ENCODE data around the gene PACS2.
A peak's percentile ranks its signal among the peaks of the same experiment; 100 is the strongest.

PACS2 gene

DNA sequence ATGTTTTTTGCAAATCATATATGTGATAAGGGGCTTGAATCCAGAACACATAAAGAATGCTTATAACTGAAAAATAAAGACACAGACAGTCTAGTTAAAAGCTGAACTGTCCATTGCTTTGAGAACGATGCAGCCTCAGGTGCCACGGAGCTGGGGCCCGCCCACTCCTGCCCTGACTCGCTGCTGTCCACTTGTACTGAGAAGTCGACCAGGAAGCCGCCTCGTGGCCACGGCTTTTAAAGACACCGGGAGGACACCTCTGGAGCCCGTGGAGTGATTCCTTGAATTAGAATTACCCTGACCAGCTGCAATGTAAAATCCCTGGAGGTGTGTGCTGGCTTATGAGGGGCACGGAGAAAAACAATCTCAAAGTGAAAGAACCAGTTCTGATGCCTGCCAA is 59.8 kb downstream of the PACS2 start:
- Mint-ChIP-seq H3K9me3 (no peaks in the 10 kb centered on the region), H3K36me3 (ENCODE audit: insufficient read depth) (no peaks in the 10 kb centered on the region), H3K4me3 (no peak overlapping the region), H3K27me3 (no peaks in the 10 kb centered on the region), H3K27ac (no peak overlapping the region), H3K4me1 (ENCODE audit: low read depth in 2 of 2) (peaks cover 8 to 11% of the 10 kb centered on the region in 2 donors)
- ATAC-seq (replicated peaks) (no peak), DNase-seq (no peak)

DNA sequence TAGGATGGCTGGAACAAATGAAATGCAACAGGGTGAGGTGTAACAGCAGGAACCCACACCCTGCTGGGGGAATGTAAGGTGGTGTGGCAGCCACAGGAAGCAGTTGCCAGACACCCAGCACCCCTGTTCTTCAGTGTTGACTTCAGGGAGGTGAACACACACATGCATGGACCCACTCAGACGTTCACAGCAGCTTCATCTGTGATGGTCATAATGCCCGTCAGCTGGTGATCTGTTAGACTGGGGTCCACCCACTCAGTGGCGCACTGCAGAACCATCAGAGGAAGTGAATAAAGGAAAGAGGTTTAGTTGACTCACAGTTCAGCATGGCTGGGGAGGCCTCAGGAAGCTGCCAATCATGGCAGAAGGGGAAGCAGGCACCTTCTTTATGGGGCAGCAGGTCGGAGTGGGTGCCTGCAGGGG is 61.1 kb downstream of the PACS2 start:
- H3K36me3 Mint-ChIP-seq (ENCODE audit: insufficient read depth) = no peaks in the 10 kb centered on the region
- H3K4me3 Mint-ChIP-seq = no peak overlapping the region
- peaks cover 8 to 11% of the 10 kb centered on the region in 2 donors for H3K4me1 Mint-ChIP-seq (ENCODE audit: low read depth in 2 of 2)
- peak; percentile 56 for ATAC-seq (replicated peaks)
- no peak for DNase-seq
- H3K9me3 Mint-ChIP-seq = no peaks in the 10 kb centered on the region
- no peaks in the 10 kb centered on the region for H3K27me3 Mint-ChIP-seq
- H3K27ac Mint-ChIP-seq = peak overlapping the region; percentile 32 to 51

DNA sequence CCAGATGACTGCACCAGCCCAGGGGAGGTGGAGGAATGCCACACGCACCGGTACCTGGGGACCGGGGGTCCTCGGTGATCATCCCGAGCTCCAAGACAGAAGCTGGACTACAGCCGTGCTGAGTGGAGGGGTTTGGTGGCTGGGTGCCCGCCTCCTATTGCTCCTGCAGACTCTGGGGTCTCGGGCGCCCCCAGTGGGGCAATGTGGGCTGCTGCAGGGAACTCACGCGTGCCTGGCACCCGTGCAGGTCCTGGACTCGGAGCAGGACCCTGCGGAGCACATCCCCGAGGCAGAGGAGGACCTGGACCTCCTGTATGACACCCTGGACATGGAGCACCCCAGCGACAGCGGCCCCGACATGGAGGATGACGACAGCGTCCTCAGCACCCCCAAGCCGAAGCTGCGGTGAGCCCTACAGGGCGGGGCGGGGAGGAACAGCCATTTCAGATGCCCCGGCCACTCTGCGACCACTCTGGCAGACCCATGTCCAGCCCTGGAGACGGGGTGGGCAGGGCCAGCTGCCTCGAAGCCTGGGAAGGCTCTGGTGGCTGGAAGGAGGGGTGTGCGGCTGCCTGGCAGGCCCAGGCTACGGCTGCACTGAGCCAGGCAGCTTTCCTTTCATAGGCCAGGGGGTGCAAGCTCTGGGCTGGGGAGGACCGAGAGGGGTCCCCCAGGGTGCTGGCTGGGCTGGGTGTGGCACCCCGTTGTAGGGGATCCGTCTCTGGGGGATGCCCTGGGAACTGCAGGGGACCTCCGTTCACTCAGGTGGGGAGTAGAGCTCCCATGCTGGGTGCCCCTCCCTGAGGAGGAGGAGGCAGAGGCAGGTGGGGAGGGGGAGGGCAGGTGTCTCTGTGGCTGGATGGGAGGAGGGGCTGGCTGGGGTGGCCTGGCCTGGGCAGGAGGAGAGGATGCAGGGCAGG is 62.2 kb downstream of the PACS2 start:
- Mint-ChIP-seq H3K4me1 (ENCODE audit: low read depth in 2 of 2) (peaks cover 8 to 9% of the 10 kb centered on the region in 2 donors), H3K4me3 (no peak overlapping the region), H3K27ac (peak overlapping the region in 1 of 2 donors; percentile 51), H3K9me3 (no peaks in the 10 kb centered on the region), H3K27me3 (no peaks in the 10 kb centered on the region), H3K36me3 (ENCODE audit: insufficient read depth) (no peaks in the 10 kb centered on the region)
- DNase-seq (no peak), ATAC-seq (replicated peaks) (no peak)

DNA sequence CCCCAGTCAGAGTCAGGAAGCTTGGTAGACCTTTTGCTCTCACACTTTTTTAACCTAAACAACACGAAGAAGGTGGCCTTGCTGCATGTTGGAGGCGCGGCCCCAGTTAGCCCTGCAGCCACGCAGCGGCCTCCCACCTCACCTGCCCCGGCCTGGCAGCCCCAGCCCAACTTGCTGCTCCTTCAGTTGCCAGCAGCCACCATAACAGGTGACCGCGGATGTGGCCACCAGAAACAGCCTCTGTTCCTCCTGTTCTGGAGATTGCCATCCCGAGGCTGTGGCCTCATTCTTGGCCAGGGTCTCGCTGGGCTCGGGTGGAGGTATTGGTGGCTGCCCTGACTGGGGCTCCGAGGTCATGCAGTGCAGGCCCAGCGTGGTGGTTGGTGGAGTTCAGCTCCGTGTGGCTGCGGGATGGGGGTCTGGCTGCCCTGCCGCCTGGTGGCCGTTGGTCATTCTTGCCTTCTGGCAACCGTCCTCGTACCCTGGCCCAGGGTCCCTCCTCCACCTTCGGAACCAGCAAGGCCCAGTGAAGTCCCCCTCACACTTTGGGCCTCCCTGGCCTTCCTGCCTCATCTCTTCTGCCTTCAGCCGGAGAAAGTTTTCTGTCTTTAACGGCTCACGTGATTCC is 63.1 kb downstream of the PACS2 start:
- H3K4me3 Mint-ChIP-seq = no peak overlapping the region
- H3K4me1 Mint-ChIP-seq (ENCODE audit: low read depth in 2 of 2) = peaks cover 8 to 9% of the 10 kb centered on the region in 2 donors
- H3K36me3 Mint-ChIP-seq (ENCODE audit: insufficient read depth) = no peaks in the 10 kb centered on the region
- no peak for DNase-seq
- H3K9me3 Mint-ChIP-seq = no peaks in the 10 kb centered on the region
- no peak overlapping the region for H3K27ac Mint-ChIP-seq
- ATAC-seq (replicated peaks) = no peak
- no peaks in the 10 kb centered on the region for H3K27me3 Mint-ChIP-seq

DNA sequence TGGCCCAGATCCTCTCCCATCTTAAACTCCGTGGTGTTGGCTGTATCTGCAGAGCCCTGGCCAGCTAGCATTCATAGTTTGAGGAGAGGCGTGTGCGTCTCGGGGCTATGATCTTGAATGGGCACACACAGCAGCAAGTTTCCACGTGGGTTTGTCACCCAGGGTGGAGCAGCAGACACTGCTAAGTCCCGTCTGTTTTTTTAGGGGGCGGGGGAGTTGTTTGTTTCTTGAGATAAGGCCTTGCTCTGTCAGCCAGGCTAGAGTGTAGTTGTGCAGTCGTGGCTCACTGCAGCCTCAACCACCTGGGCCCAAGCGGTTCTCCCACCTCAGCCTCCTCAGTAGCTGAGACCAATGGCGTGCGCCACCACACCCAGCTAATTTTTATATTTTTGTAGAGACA is 63.7 kb downstream of the PACS2 start:
- no peaks in the 10 kb centered on the region for H3K36me3 Mint-ChIP-seq (ENCODE audit: insufficient read depth)
- no peak for ATAC-seq (replicated peaks)
- no peak for DNase-seq
- no peak overlapping the region for H3K4me3 Mint-ChIP-seq
- H3K27ac Mint-ChIP-seq = peak overlapping the region in 1 of 2 donors; percentile 31
- H3K9me3 Mint-ChIP-seq = no peaks in the 10 kb centered on the region
- no peaks in the 10 kb centered on the region for H3K27me3 Mint-ChIP-seq
- H3K4me1 Mint-ChIP-seq (ENCODE audit: low read depth in 2 of 2) = peaks cover 8 to 9% of the 10 kb centered on the region in 2 donors

DNA sequence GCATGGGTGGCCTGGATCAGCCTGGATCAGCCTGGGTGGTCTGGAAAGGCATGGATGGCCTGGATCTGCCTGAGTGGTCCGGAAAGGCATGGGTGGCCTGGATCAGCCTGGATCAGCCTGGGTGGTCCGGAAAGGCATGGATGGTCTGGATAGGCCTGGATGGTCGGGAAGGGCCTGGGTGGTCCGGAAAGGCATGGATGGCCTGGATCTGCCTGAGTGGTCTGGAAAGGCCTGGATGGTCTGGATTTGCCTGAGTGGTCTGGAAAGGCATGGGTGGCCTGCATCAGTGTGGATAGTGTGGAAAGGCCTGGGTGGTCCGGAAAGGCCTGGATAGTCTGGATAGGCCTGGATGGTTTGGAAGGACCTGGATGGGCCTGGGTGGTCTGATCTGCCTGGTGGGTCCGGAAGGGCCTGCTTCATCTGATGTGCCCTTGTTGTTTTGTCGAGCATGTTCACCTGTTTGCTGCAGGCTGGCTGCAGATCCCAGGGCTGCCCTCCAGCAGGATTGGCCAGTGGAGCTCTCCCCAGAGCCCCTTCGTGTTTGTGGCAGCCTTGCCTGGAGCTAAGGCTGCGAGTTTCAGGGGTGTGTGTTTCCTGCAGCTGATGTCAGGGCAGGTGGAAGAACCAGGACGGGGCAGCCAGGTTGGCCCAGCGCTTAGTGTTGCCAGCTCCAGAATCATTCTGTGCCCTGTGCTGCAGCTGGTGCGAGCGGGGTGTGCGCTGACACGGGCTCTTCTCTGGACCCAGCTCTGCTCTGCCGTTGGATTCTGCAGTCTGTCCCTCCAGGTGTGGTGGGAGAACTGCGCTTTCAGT is 64.5 kb downstream of the PACS2 start:
- Mint-ChIP-seq H3K36me3 (ENCODE audit: insufficient read depth) (no peaks in the 10 kb centered on the region), H3K27me3 (no peaks in the 10 kb centered on the region), H3K4me1 (ENCODE audit: low read depth in 2 of 2) (peaks cover 8 to 9% of the 10 kb centered on the region in 2 donors), H3K9me3 (no peaks in the 10 kb centered on the region), H3K4me3 (no peak overlapping the region), H3K27ac (peak overlapping the region in 1 of 2 donors; percentile 31)
- ATAC-seq (replicated peaks) (no peak), DNase-seq (no peak)

DNA sequence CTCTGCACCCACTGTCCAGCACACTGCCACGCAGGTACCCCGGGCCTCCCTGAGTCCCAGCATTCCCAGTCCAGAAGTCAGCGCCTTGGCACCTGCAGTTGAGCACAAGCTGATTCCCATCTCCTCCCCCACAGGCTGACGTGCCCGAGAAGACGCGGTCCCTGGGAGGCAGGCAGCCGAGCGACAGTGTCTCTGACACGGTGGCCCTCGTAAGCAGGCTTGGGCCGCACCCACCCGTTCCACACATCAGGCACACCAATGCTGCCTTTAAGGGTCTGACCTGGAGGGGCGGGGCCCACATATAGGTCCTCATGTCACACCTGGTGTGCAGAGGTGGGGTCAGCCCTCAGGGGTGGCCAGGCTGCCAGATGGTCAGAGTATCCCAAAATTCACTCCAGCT is 65.4 kb downstream of the PACS2 start:
- peaks cover 8 to 9% of the 10 kb centered on the region in 2 donors for H3K4me1 Mint-ChIP-seq (ENCODE audit: low read depth in 2 of 2)
- ATAC-seq (replicated peaks) = no peak
- DNase-seq = no peak
- no peak overlapping the region for H3K27ac Mint-ChIP-seq
- H3K9me3 Mint-ChIP-seq = no peaks in the 10 kb centered on the region
- no peak overlapping the region for H3K4me3 Mint-ChIP-seq
- H3K27me3 Mint-ChIP-seq = no peaks in the 10 kb centered on the region
- no peaks in the 10 kb centered on the region for H3K36me3 Mint-ChIP-seq (ENCODE audit: insufficient read depth)

DNA sequence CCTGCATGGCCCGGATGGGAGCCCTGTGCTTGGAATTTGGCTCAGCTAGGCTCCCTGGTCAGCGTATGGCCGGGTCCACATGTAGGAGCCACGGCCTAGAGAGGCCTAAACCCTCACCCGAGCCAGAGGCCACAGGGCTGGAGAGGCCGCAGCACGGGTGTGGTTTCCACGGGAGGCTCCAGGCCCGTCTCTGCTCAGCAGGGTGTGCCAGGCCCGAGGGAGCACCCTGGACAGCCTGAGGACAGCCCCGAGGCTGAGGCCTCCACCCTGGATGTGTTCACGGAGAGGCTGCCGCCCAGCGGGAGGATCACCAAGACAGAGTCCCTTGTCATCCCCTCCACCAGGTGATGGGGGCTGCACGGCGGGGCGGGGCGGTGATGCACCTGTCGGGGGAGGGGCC is 66.2 kb downstream of the PACS2 start:
- H3K27ac Mint-ChIP-seq = no peak overlapping the region

DNA sequence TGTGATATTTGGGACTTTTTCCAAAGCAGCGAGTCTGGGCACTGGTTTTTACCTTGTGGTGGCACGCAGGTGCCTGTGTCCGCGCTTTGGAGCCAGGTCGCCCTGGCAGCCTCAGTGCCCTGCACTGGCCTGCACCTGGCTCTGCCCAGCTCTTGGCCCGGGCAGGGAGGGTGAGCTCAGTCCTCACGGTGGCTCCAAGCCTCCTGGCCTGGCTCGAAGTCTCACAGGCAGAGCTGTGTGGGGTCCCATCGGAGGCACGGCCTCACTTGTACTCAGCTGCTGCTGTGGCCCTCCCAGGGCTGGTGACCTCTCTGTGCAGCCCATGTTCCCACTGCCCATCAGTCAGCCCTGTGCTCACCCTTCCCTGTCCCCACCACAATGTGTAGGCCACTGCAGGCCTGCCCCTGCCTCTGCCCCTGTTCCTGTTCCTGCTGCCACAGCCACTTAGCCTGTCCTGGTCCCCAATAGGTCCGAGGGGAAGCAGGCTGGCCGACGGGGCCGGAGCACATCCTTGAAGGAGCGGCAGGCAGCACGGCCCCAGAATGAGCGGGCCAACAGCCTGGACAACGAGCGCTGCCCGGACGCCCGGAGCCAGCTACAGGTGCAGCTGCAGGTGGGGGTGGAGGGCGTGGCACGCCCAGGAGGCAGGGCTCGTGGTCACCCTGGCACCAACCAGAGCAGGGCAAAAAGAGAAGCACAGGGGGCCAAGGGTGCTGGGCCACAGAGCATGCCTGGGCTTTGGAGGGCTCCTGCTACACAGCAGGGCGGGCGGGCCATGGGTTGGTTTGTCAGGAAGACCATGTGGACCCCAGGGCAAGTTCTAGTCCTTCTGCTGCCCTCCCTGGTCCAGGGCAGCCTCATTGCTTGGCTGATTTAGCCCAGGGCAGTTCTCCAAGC is 67.1 kb downstream of the PACS2 start:
- no peak for ATAC-seq (replicated peaks)
- Mint-ChIP-seq H3K36me3 (ENCODE audit: insufficient read depth) (no peaks in the 10 kb centered on the region), H3K4me1 (ENCODE audit: low read depth in 2 of 2) (no peaks in the 10 kb centered on the region), H3K27ac (no peak overlapping the region), H3K27me3 (no peaks in the 10 kb centered on the region), H3K4me3 (no peak overlapping the region), H3K9me3 (no peaks in the 10 kb centered on the region)
- no peak for DNase-seq

More for the DNA sequence above, 66.2 kb downstream of the PACS2 start:
- H3K9me3 Mint-ChIP-seq = no peaks in the 10 kb centered on the region
- no peaks in the 10 kb centered on the region for H3K36me3 Mint-ChIP-seq (ENCODE audit: insufficient read depth)
- H3K4me3 Mint-ChIP-seq = no peak overlapping the region
- no peak for ATAC-seq (replicated peaks)
- no peaks in the 10 kb centered on the region for H3K27me3 Mint-ChIP-seq
- DNase-seq = no peak
- peaks cover 4 to 5% of the 10 kb centered on the region in 2 donors for H3K4me1 Mint-ChIP-seq (ENCODE audit: low read depth in 2 of 2)

DNA sequence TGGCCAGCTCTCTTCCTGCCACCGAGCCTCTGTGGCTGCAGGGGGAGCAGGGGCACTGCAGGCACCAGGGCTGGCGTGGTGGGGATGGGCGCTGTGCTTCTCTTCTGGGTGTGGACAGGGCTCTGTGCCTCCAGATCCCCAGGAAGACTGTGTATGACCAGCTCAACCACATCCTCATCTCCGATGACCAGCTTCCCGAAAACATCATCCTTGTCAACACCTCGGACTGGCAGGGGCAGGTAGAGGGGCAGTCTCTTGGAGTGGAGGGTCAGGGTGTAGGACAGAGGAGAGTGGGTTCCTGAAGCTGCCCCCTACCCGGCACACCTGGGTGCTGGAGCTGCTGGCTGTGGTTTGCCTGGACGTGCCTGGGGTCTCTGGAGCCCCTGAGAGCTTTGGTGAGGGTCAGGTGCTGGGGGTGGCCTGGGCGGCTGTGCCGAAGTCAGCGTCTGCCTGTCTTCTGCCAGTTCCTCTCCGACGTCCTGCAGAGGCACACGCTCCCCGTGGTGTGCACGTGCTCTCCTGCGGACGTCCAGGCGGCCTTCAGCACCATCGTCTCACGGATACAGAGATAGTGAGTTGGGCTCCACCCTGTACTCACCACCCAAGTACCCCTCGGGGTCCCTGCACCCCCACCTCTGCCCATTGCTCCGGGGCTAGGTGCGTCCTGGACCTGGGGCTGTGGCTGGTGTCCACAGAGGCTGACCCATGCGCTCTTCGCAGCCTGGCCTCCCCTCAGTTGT is 68.0 kb downstream of the PACS2 start:
- Mint-ChIP-seq H3K27ac (no peak overlapping the region), H3K9me3 (no peaks in the 10 kb centered on the region), H3K4me1 (ENCODE audit: low read depth in 2 of 2) (no peaks in the 10 kb centered on the region), H3K27me3 (no peaks in the 10 kb centered on the region), H3K4me3 (no peak overlapping the region), H3K36me3 (ENCODE audit: insufficient read depth) (no peaks in the 10 kb centered on the region)
- ATAC-seq (replicated peaks) (no peak), DNase-seq (no peak)

DNA sequence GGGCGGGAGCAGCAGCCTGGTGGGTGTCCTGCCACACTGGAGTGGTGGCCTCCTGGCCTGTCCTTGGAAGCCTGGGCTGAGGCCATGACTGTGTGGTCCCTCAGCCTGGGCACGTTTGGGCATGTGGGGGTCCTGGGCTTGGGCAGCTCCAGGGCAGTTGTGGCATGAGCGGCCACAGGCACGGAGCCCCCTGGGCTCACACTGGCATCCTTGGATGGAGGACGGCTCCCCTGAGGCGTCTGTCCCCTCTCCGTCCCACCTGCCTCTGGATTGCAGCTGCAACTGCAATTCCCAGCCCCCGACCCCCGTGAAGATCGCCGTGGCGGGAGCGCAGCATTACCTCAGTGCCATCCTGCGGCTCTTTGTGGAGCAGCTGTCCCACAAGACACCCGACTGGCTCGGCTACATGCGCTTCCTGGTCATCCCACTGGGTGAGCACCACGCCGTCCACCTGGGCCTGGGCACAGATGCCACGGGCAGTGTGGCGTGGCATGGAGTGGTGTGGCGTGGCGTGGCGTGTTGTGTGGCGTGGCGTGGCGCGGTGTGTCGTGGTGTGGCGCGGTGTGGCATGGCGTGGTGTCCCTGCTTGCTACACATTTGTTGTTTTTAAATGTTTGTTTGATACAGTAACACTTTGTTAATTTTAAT is 68.7 kb downstream of the PACS2 start:
- peaks cover 3% of the 10 kb centered on the region for H3K36me3 Mint-ChIP-seq (ENCODE audit: insufficient read depth)
- no peaks in the 10 kb centered on the region for H3K4me1 Mint-ChIP-seq (ENCODE audit: low read depth in 2 of 2)
- H3K9me3 Mint-ChIP-seq = no peaks in the 10 kb centered on the region
- ATAC-seq (replicated peaks) (no peak), DNase-seq (no peak)
- H3K27ac Mint-ChIP-seq = no peak overlapping the region
- H3K27me3 Mint-ChIP-seq = no peaks in the 10 kb centered on the region
- H3K4me3 Mint-ChIP-seq = no peak overlapping the region

DNA sequence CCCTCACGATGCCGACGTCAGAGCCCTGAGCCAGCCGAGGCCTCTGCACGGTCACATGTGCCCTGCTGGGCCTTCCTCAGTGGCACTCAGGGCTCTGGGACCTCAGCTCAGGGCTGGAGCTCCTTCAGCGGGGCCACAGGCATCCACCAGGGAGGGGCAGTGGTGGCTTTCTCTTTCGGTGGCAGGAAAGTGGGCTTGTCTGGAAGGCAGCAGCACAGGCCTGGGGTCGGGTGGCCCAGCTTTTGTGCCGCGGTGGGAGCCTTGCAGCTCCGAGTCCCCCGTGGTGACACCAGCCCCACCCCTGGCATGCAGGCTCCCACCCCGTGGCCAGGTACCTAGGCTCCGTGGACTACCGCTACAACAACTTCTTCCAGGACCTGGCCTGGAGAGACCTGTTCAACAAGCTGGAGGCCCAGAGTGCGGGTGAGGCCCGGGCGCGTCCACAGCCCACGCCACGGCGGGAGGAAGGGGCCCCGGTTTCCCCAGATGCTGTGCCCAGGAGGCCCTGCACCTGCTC is 69.6 kb downstream of the PACS2 start:
- no peak overlapping the region for H3K4me3 Mint-ChIP-seq
- no peaks in the 10 kb centered on the region for H3K4me1 Mint-ChIP-seq (ENCODE audit: low read depth in 2 of 2)
- ATAC-seq (replicated peaks) (no peak), DNase-seq (no peak)
- peaks cover 3% of the 10 kb centered on the region for H3K36me3 Mint-ChIP-seq (ENCODE audit: insufficient read depth)
- no peak overlapping the region for H3K27ac Mint-ChIP-seq
- H3K9me3 Mint-ChIP-seq = no peaks in the 10 kb centered on the region
- no peaks in the 10 kb centered on the region for H3K27me3 Mint-ChIP-seq
